DOHH2 (cell line): ENCODE data around the gene C2CD4D.

ENCODE experiments used
- H3F3A ChIP-seq: fragments of 200-600 bp; sonication (generic), shearing (Covaris generic); 2 replicates; pipeline ENCODE4 v1.6.0; 2016; ENCODE audit warnings: antibody characterized with exemption, mild to moderate bottlenecking; ENCODE audit not compliant: control insufficient read depth, insufficient read depth
- H3K27ac ChIP-seq: fragments of 200-600 bp; sonication (generic); 2 replicates; pipeline ENCODE4 v1.5.1; 2014; ENCODE audit warnings: low read depth, mild to moderate bottlenecking, low read length, moderate library complexity
- H3K27me3 ChIP-seq: fragments of 200-600 bp; sonication (generic); 2 replicates; pipeline ENCODE4 v1.6.1; 2014; ENCODE audit warnings: mild to moderate bottlenecking, low read length, mixed read lengths; ENCODE audit not compliant: control insufficient read depth
- H3K36me3 ChIP-seq: fragments of 200-600 bp; sonication (generic); 2 replicates; pipeline ENCODE4 v1.6.1; 2014; ENCODE audit warnings: mild to moderate bottlenecking, low read length, moderate library complexity, mixed read lengths; ENCODE audit not compliant: control insufficient read depth
- H3K4me1 ChIP-seq: fragments of 200-600 bp; sonication (generic); 2 replicates; pipeline ENCODE4 v1.6.1; 2014; ENCODE audit warnings: mild to moderate bottlenecking, low read length, mixed read lengths; ENCODE audit not compliant: control insufficient read depth
- H3K4me2 ChIP-seq: fragments of 200-600 bp; sonication (generic); 2 replicates; pipeline ENCODE4 v1.6.0; 2014; ENCODE audit warnings: mild to moderate bottlenecking, low read length, moderate library complexity
- H3K4me3 ChIP-seq: fragments of 200-600 bp; sonication (generic); 2 replicates; pipeline ENCODE4 v1.5.1; 2014; ENCODE audit warnings: mild to moderate bottlenecking, low read length, mixed read lengths
- H3K79me2 ChIP-seq: fragments of 200-600 bp; sonication (generic); 2 replicates; pipeline ENCODE4 v1.6.1; 2014; ENCODE audit warnings: mild to moderate bottlenecking, low read length, mixed read lengths; ENCODE audit not compliant: control insufficient read depth
- H3K9me2 ChIP-seq: fragments of 200-600 bp; sonication (generic); replicated peaks from 2 replicates; pipeline ENCODE4 v1.6.1; 2014; ENCODE audit warnings: mild to moderate bottlenecking, low read length, mixed read lengths; ENCODE audit not compliant: control insufficient read depth
- H3K9me3 ChIP-seq: fragments of 200-600 bp; sonication (generic); 2 replicates; pipeline ENCODE4 v1.6.1; 2014; ENCODE audit warnings: antibody characterized with exemption, low read length, mixed read lengths; ENCODE audit not compliant: control insufficient read depth, insufficient read depth
- H4K20me1 ChIP-seq: fragments of 200-600 bp; sonication (generic); 2 replicates; pipeline ENCODE4 v1.6.0; 2014; ENCODE audit warnings: low read depth, mild to moderate bottlenecking, antibody characterized with exemption, low read length, moderate library complexity; ENCODE audit not compliant: control insufficient read depth, insufficient read depth
- CTCF ChIP-seq: fragments of 200-600 bp; sonication (generic); IDR thresholded peaks from one replicate; pipeline ENCODE4 v1.5.1; 2014; ENCODE audit warnings: antibody characterized with exemption, mild to moderate bottlenecking, low read depth, low read length; ENCODE audit not compliant: poor library complexity, severe bottlenecking
- EZH2phosphoT487 ChIP-seq: fragments of 200-600 bp; sonication (generic); IDR thresholded peaks from 2 replicates; pipeline ENCODE4 v1.6.1; 2017; ENCODE audit warnings: borderline replicate concordance, mild to moderate bottlenecking, antibody characterized with exemption, low read length, moderate library complexity, mixed read lengths

Gene C2CD4D

DNA sequence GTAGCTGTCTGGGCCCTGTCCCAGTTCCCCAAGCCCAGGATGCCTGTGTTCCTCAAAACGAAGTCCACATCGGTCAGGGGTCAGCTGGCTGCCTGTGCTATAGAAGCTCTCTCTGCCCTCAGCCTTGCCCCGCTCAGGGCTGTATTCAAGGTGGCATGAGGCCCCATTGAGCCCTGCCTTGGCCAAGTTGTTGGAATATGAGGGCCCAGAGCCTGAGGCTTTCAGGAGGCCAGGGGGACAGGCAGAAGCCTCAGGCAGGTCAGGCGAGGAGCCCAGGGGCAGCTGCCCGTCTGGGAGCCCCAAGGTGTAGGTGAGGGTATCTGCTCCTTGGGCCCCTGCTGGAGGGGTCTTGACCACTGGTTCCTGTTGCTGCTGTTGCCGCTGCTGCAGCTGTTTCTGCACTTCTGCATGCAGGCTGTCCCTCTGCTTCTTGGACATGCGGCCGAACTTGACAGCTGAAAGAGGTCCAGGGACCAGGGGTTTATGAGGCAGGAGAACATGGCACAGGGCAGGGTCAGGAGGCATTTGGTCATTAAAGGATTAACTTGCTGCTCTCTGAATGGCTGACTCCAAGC is 24.6 kb downstream of the C2CD4D start:
- no peaks in the 10 kb centered on the region for H4K20me1 ChIP-seq
- H3K9me2 ChIP-seq, result no peaks in the 10 kb centered on the region
- no peak overlapping the region for H3K27ac ChIP-seq
- H3F3A ChIP-seq, result no peaks in the 10 kb centered on the region
- peaks cover 3% of the 10 kb centered on the region; the same call in 1 of the 2 replicates for H3K4me1 ChIP-seq
- peaks cover 16% of the 10 kb centered on the region for H3K27me3 ChIP-seq
- no peak for TF ChIP-seq EZH2phosphoT487
- no peak for TF ChIP-seq CTCF
- H3K4me3 ChIP-seq, result no peak overlapping the region
- H3K36me3 ChIP-seq, result no peaks in the 10 kb centered on the region
- no peaks in the 10 kb centered on the region for H3K79me2 ChIP-seq
- no peak overlapping the region for H3K4me2 ChIP-seq
- no peaks in the 10 kb centered on the region for H3K9me3 ChIP-seq

GRCh38 chr1:151814426-151814825 is 25.2 kb downstream of the C2CD4D start:
- no peak overlapping the region for H3K4me3 ChIP-seq
- H3K36me3 ChIP-seq, result no peaks in the 10 kb centered on the region
- H3K27ac ChIP-seq, result no peak overlapping the region
- H3K27me3 ChIP-seq, result peaks cover 16% of the 10 kb centered on the region
- no peak overlapping the region for H3K4me2 ChIP-seq
- H3F3A ChIP-seq, result no peaks in the 10 kb centered on the region
- H3K9me3 ChIP-seq, result no peaks in the 10 kb centered on the region
- TF ChIP-seq EZH2phosphoT487 (no peak), CTCF (no peak)
- H3K4me1 ChIP-seq, result peaks cover 3% of the 10 kb centered on the region; the same call in 1 of the 2 replicates
- H4K20me1 ChIP-seq, result no peaks in the 10 kb centered on the region
- no peaks in the 10 kb centered on the region for H3K79me2 ChIP-seq
- H3K9me2 ChIP-seq, result no peaks in the 10 kb centered on the region

GRCh38 chr1:151813271-151813977 is 26.2 kb downstream of the C2CD4D start:
- Histone ChIP-seq H3F3A (no peaks in the 10 kb centered on the region), H3K36me3 (no peaks in the 10 kb centered on the region), H3K4me3 (no peak overlapping the region), H3K79me2 (no peaks in the 10 kb centered on the region), H4K20me1 (no peaks in the 10 kb centered on the region), H3K9me2 (no peaks in the 10 kb centered on the region), H3K27ac (no peak overlapping the region), H3K4me1 (peaks cover 3% of the 10 kb centered on the region; the same call in 1 of the 2 replicates), H3K27me3 (peaks cover 15% of the 10 kb centered on the region), H3K9me3 (no peaks in the 10 kb centered on the region), H3K4me2 (no peak overlapping the region)
- no peak for TF ChIP-seq CTCF
- TF ChIP-seq EZH2phosphoT487, result no peak
